ENCODE measurements around the gene RAB20. TPM values are rescaled to one million over a fixed set of nuclear protein-coding genes. Genes with fewer than 3 reads are reported as not detected.

RAB20 gene
- total and polyA plus RNA-seq, 10 of the 15 experiments (the other 5 are each of a cell fraction or from before 2014, with no cell fraction given): 0.48 to 33.1 (median 9.6) TPM

- TF ChIP-seq HDAC6 (IDR thresholded peaks at IDR 0.05; ENCODE audit: unreplicated experiment) (no peak), EED (IDR thresholded peaks at IDR 0.05; ENCODE audit: low read depth) (no peak), CBX5 (IDR thresholded peaks at IDR 0.05; ENCODE audit: low read depth) (no peak), SPI1 (IDR thresholded peaks at IDR 0.05; ENCODE audit: borderline replicate concordance, insufficient read depth, low read depth, low read length) (no peak), NFIC (IDR thresholded peaks at IDR 0.05; ENCODE audit: low read depth, low read length) (no peak), SUPT20H (IDR thresholded peaks at IDR 0.05; ENCODE audit: borderline replicate concordance, control insufficient read depth, low read depth, low read length) (no peak), POLR2A (IDR thresholded peaks at IDR 0.05; ENCODE audit: low read depth, low read length) (no peak), RAD51 (IDR thresholded peaks at IDR 0.05) (no peak), CHD2 (IDR thresholded peaks at IDR 0.05; ENCODE audit: borderline replicate concordance, low read depth, low read length) (no peak)
- TF ChIP-seq, protein P1, sequence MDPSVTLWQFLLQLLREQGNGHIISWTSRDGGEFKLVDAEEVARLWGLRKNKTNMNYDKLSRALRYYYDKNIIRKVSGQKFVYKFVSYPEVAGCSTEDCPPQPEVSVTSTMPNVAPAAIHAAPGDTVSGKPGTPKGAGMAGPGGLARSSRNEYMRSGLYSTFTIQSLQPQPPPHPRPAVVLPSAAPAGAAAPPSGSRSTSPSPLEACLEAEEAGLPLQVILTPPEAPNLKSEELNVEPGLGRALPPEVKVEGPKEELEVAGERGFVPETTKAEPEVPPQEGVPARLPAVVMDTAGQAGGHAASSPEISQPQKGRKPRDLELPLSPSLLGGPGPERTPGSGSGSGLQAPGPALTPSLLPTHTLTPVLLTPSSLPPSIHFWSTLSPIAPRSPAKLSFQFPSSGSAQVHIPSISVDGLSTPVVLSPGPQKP (IDR thresholded peaks at IDR 0.05; ENCODE audit: low read depth, low read length): no peak
These were observed 65.6 kb downstream of the RAB20 start (continued) for GRCh38 chr13:110495881-110496280.

DNA sequence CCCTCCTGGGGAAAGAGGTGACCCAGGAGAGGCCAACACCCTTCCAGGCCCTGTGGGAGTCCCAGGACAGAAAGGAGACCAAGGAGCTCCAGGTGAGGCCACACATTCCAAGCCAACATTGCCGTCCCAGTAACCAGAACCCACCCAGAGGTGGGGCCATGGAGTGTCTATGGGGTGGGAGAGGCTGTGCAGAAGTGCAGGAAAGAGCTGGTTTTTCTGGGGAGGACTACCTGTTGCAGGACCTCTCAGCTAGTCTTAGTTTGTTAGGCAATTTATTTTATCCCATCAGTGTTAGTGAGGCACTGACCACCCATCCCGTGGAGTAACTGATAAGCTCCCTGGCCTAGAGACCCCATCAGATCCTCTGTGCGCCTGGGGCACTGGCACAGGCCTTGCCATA is 66.1 kb downstream of the RAB20 start:
- Histone ChIP-seq H3K27ac (ENCODE audit: control insufficient read depth, insufficient read depth) (no peak overlapping the region), H3K4me1 (ENCODE audit: control insufficient read depth, insufficient read depth, low read length) (no peaks in the 10 kb centered on the region), H3K9me3 (replicated peaks; ENCODE audit: control insufficient read depth, insufficient read depth, low read length) (peaks cover under 1% of the 10 kb centered on the region; the same call in 1 of the 3 replicates), H4K20me1 (ENCODE audit: control insufficient read depth, insufficient read depth) (no peaks in the 10 kb centered on the region), H3K36me3 (ENCODE audit: control insufficient read depth in 2 of 2, insufficient read depth in 2 of 2, low read length in 1 of 2) (no peaks in the 10 kb centered on the region), H3K4me2 (ENCODE audit: control insufficient read depth, insufficient read depth) (no peak overlapping the region), H3K79me2 (ENCODE audit: control insufficient read depth, insufficient read depth, low read length) (no peaks in the 10 kb centered on the region), H2AFZ (ENCODE audit: control insufficient read depth, low read depth, low read length) (no peak overlapping the region), H3K27me3 (replicated peaks in 1 of 2; ENCODE audit: control insufficient read depth in 2 of 2, insufficient read depth in 2 of 2, low read length in 1 of 2) (no peaks in the 10 kb centered on the region), H3K9ac (ENCODE audit: control insufficient read depth, insufficient read depth, low read length) (no peak overlapping the region), H3K4me3 (no peak overlapping the region)
- POLR2A ChIA-PET: no interaction called here
- SMC1A ChIA-PET (ENCODE audit: uncharacterized antibody, unreplicated experiment): interaction anchor here (1.0 kb wide), 1 partner anchor 10 kb away, joined by 5 read pairs; no protein-coding TSS in a partner anchor
- 26% methylated on average over 3 of the region's 3 CpGs for WGBS (ENCODE audit: insufficient coverage, insufficient replicate concordance, low lambda C conversion rate, missing lambda C conversion rate)
- no peak for FAIRE-seq
- intact Hi-C loops (cut with micrococcal nuclease; ENCODE audit: unreplicated experiment): no loop called here
- in situ Hi-C loops (cut with MboI): no loop called here
- BruUV-seq (replicated peaks): no TSS peak
- CTCF ChIA-PET: no interaction called here
- ATAC-seq: no peak
- RAD21 ChIA-PET (ENCODE audit: unreplicated experiment): interaction anchor here (0.6 kb wide), 1 partner anchor 77 kb away, joined by 4 read pairs; no protein-coding TSS in a partner anchor
- no peak for DNase-seq (ENCODE audit: low read depth, low spot score)
- TF ChIP-seq E4F1 (IDR thresholded peaks at IDR 0.05; ENCODE audit: borderline replicate concordance, partially characterized antibody) (no peak), ZBTB4 (CRISPR knock-in tag; IDR thresholded peaks at IDR 0.05) (no peak), NBN (IDR thresholded peaks at IDR 0.05) (no peak)
